Prostate gland (tissue), 2 donors: ENCODE results near the gene FTCDNL1. TPM values are rescaled to one million over a fixed set of nuclear protein-coding genes. Genes with fewer than 3 reads are reported as not detected.

Source experiments
- DNase-seq: peaks from one replicate; pipeline ENCODE4 v3.0.0-alpha.2; 2019; ENCODE audit warnings: low spot score
- H3K27ac ChIP-seq, 2 donors: fragments of 200-600 bp; sonication (generic); 2 replicates each; pipeline ENCODE4 v1.5.1; 2017 to 2019
- H3K27me3 ChIP-seq: fragments of 200-600 bp; sonication (generic); replicated peaks from 2 replicates; pipeline ENCODE4 v1.5.1; 2019; ENCODE audit not compliant: insufficient read depth
- H3K36me3 ChIP-seq, 2 donors: fragments of 200-600 bp; sonication (generic); 1 replicate in 1 of 2; 2 replicates in 1 of 2; pipeline versions ENCODE4 v1.5.1 to v1.8.1; 2017 to 2019
- H3K4me1 ChIP-seq: fragments of 200-600 bp; sonication (generic); replicated peaks from 2 replicates; pipeline ENCODE4 v1.5.1; 2019
- H3K4me3 ChIP-seq, 2 donors: fragments of 200-600 bp; sonication (generic); 2 replicates each; pipeline ENCODE4 v1.5.1; 2017 to 2019
- H3K9me3 ChIP-seq: fragments of 200-600 bp; sonication (generic); 2 replicates; pipeline ENCODE4 v1.5.1; 2017
- POLR2A ChIP-seq: fragments of 450-650 bp; IDR thresholded peaks from one replicate; pipeline ENCODE4 v1.6.1; 2016; ENCODE audit warnings: antibody characterized with exemption, mild to moderate bottlenecking
- POLR2AphosphoS5 ChIP-seq: sonication (generic); formaldehyde crosslinking; IDR thresholded peaks from one replicate; pipeline ENCODE4 v1.6.1; 2017; ENCODE audit warnings: antibody characterized with exemption
- WGBS: methylation state at CpG from one replicate; pipeline ENCODE4 v1.1.5; 2018; 5-methylcytosine and 5-hydroxymethylcytosine counted together
- intact Hi-C: fragments of 100-400 bp; cut with DNase I; formaldehyde crosslinking; loops from one replicate; pipeline ENCODE4 v1.14.2; 2022
- total RNA-seq, 2 donors: library from RNA; depleted of rRNA; stranded (reverse); fragments of >200 nt; gene quantifications; one replicate each; pipeline ENCODE4 v1.1.0, GENCODE V29; 2016
- TF ChIP-seq, protein P1 (sequence below), 4 experiments: fragments of 200-600 bp in 2 of 4; fragments of 450-650 bp in 2 of 4; sonication (generic) in 2 of 4; IDR thresholded peaks; 1 replicate in 3 of 4; 2 replicates in 1 of 4; pipeline ENCODE4 v1.5.1; 2016 to 2019; ENCODE audit warnings: antibody characterized with exemption in 4 of 4, mild to moderate bottlenecking in 2 of 4, moderate library complexity in 2 of 4

The FTCDNL1 gene
- total RNA-seq, 2 donors from 2014 or later: 4.9 to 5.7 TPM

DNA sequence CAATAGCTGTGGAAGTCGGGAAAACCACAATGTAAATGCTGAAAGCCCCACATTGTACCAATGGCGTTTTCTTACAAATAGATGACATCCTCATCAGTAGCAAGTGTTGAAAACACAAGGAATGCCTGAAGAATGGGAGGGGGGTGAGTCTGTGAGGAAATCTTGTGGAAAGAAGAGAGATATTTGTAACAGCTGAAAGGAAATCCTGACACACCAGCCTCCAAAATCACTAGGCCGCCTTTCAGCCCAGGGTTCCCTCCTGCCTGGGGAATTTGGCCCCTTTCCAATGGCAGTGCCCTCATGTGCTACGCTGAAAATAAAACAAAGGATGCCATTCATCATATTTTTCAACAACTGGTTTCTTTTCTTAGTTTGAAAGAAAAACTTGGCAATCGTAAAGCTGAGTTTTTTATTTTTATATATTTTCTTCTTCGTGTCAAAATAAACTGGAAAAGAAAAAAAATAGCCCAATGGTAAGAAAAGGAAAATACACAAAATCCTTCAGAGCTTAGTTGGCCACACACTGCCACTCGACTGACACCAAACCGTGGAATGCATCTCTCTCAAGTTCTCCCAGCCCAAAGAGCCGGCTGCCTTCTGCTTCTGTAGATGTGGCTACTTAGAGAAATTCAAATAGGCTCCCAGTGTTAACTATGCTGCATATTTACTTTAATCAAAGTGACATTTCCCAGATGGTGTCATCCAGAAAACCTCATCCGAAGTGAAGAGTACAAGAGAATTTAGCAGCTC is 52.0 kb downstream of the FTCDNL1 start:
- H3K9me3 ChIP-seq: no peaks in the 10 kb centered on the region
- WGBS: 33% methylated on average over 10 of the region's 10 CpGs
- H3K27me3 ChIP-seq: no peaks in the 10 kb centered on the region
- H3K36me3 ChIP-seq: no peaks in the 10 kb centered on the region
- no peak overlapping the region for H3K4me3 ChIP-seq
- no peak overlapping the region for H3K27ac ChIP-seq
- intact Hi-C loops: no loop called here
- TF ChIP-seq POLR2AphosphoS5 (no peak), POLR2A (no peak)
- TF ChIP-seq, protein P1, sequence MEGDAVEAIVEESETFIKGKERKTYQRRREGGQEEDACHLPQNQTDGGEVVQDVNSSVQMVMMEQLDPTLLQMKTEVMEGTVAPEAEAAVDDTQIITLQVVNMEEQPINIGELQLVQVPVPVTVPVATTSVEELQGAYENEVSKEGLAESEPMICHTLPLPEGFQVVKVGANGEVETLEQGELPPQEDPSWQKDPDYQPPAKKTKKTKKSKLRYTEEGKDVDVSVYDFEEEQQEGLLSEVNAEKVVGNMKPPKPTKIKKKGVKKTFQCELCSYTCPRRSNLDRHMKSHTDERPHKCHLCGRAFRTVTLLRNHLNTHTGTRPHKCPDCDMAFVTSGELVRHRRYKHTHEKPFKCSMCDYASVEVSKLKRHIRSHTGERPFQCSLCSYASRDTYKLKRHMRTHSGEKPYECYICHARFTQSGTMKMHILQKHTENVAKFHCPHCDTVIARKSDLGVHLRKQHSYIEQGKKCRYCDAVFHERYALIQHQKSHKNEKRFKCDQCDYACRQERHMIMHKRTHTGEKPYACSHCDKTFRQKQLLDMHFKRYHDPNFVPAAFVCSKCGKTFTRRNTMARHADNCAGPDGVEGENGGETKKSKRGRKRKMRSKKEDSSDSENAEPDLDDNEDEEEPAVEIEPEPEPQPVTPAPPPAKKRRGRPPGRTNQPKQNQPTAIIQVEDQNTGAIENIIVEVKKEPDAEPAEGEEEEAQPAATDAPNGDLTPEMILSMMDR (IDR thresholded peaks at IDR 0.05): no peak
- DNase-seq: no peak
- H3K4me1 ChIP-seq: no peaks in the 10 kb centered on the region

DNA sequence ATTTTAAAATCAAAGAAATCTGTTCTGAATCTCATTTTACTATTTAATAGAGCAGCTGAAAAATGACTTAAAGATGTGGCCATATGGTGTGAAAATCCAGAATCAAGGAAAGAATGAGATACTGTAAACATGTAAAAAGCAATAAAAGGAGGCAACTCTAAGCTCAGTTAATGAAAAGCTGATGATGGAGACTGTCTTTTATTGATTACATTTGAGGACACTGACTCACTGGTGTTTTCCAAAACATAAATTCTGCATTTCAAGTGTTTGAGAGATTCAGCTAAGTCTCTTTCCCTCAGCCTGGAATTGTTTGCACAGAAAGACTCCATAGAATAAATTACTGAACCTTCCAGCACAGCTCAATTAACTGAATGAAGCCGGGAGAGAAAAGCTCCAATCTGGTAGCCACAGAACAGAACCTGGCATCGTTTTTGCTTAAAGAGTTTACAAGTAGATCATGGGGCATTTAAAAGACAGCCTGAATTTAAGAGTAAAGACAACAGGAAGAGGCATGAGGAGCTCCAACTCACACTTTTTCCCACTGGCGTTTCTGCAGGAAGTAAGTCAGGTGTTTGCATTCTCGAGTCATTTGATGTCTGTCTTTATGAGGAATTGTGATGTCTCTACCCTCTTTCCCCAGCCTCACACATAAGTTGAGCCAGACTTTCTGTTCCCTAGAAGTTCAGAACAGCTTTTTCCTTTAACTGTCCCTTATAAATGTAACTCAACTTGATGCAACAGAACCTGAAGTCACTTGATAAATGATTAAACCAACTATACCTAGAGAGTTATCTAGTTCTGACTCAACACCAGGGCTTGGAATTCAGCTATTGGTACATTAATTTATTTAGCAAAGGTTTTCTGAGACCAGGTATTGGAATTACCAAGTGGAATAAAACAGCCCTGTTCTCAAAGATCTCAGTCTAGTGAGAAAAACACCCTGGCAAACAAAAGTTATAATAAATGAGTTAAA is 53.3 kb downstream of the FTCDNL1 start:
- intact Hi-C loops: no loop called here
- Histone ChIP-seq H3K27me3 (no peaks in the 10 kb centered on the region), H3K4me3 (no peak overlapping the region), H3K4me1 (no peaks in the 10 kb centered on the region), H3K9me3 (no peaks in the 10 kb centered on the region), H3K27ac (no peak overlapping the region), H3K36me3 (no peaks in the 10 kb centered on the region)
- no peak for DNase-seq
- 38% methylated on average over 4 of the region's 4 CpGs for WGBS
- TF ChIP-seq, protein P1 (IDR thresholded peaks at IDR 0.05): no peak
- no peak for TF ChIP-seq POLR2A
- no peak for TF ChIP-seq POLR2AphosphoS5

DNA sequence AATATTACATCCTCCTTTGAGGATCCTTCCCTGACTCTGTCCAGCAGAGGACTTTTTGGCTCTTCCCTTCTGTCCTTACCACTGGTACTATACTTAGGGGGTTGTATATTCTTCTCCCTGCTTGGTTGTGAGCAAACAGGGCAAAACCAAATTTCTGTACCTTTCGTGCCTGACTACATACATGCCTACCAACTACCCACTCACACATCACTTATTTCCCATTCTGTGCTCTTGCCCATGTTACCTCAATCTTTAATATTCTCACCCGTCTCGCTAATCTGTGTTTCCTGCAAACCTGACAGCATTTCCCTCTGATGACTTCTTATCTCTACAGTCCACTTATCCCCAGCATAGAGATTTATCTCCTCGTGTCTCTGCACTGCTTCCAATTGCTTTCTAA is 58.6 kb downstream of the FTCDNL1 start:
- Histone ChIP-seq H3K4me1 (no peaks in the 10 kb centered on the region), H3K4me3 (no peak overlapping the region), H3K9me3 (no peaks in the 10 kb centered on the region), H3K27ac (no peak overlapping the region), H3K27me3 (no peaks in the 10 kb centered on the region), H3K36me3 (no peaks in the 10 kb centered on the region)
- no peak for DNase-seq
- intact Hi-C loops: no loop called here
- 83% methylated on average over 4 of the region's 4 CpGs for WGBS
- TF ChIP-seq, protein P1 (IDR thresholded peaks at IDR 0.05): no peak
- no peak for TF ChIP-seq POLR2A
- TF ChIP-seq POLR2AphosphoS5: no peak

DNA sequence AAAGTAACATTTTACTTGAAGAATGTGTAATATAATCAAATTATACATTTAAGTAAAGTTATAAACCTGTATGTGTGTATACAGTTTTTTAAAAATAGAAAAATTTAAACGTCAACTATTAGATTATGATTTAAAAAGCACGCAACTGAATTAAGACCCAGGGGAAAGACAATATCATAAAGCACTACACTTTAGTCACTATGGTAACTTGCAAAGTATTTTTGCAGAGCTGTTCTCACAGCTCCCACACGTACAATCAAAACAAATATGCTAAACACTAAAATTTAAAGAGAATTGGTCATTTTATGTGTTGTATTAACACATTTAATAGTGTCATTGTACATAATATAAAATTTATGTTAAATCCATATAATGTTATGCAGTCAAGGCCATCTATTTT is 59.7 kb downstream of the FTCDNL1 start:
- Histone ChIP-seq H3K9me3 (no peaks in the 10 kb centered on the region), H3K27ac (no peak overlapping the region), H3K36me3 (no peaks in the 10 kb centered on the region), H3K27me3 (no peaks in the 10 kb centered on the region), H3K4me1 (no peaks in the 10 kb centered on the region), H3K4me3 (no peak overlapping the region)
- intact Hi-C loops: no loop called here
- no peak for DNase-seq
- TF ChIP-seq, protein P1 (IDR thresholded peaks at IDR 0.05): no peak
- no peak for TF ChIP-seq POLR2AphosphoS5
- TF ChIP-seq POLR2A: no peak
- WGBS: 69% methylated on average over 3 of the region's 3 CpGs
